Measurements from ENCODE around the gene RFFL.

Gene RFFL

DNA sequence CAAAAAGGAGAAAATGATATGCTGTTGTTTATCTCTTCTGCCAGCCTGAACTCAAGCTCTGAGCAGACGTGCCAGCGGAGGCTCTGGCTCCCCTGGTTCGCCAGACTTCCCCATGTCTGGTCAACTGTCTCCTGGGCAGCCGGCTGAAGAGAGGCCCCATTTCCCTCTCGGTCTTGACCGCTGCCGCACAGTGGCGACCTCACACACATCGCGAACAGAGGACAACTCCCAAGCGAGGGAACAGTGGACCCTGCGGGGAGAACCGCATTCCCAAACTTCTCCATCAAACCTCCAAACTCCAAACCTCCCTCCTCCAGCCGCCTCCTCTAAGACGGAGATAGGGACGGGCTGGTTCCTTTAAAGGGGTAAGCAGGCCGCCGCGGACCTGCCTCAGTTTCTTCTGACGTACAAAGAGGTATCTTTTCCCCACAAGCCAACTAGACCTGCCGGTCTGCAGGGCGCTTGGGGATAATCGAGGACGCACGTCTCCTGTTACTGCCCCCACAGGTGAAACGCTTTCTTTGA is 24.9 kb upstream of the RFFL start:
- H3K9me3 Mint-ChIP-seq = no peaks in the 10 kb centered on the region
- H3K4me1 Mint-ChIP-seq (ENCODE audit: low read depth) = peaks cover 35% of the 10 kb centered on the region
- H3K27me3 Mint-ChIP-seq = no peaks in the 10 kb centered on the region
- H3K4me3 Mint-ChIP-seq = peak overlapping the region; percentile 86
- peak overlapping the region; percentile 95 for H3K27ac Mint-ChIP-seq
- intact Hi-C loops (cut with micrococcal nuclease) = loop anchor here (1.0 to 5.0 kb wide), 2 partner anchors 25 to 36 kb away; partner anchors contain the start of gene RFFL
- peaks cover 15% of the 10 kb centered on the region for H3K36me3 Mint-ChIP-seq (ENCODE audit: low read depth)

DNA sequence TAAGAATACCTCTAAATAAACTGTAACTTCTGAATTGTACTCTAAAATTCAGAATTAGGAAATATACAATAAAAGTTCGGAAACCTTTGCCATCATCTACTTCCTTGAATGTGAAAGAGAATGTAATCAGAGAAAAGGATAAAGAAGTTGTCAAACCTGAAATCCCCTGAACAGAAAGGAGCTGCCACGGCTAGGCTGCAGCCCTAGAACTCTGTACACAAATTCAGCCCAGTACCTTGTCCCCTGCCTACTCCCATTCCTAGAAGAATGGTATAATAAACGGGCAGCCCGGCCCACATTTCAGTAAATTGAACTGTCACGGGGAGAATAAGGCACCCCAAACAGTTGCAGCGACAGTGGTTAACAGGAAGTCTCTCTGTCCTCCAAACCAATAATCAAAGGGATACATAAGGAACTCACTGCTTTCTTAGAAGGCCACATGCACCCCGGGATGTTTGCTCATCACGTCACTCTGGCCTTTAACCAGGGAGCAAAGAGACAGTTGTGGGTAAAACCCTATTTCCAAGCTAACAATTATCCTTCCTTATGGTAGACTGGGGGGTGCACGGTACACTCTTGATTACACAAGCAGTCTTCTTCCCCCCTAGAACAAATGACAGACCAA is 24.3 kb upstream of the RFFL start:
- no peaks in the 10 kb centered on the region for H3K9me3 Mint-ChIP-seq
- intact Hi-C loops (cut with micrococcal nuclease) = loop anchor here (1.0 to 5.0 kb wide), 2 partner anchors 25 to 36 kb away; partner anchors contain the start of gene RFFL

DNA sequence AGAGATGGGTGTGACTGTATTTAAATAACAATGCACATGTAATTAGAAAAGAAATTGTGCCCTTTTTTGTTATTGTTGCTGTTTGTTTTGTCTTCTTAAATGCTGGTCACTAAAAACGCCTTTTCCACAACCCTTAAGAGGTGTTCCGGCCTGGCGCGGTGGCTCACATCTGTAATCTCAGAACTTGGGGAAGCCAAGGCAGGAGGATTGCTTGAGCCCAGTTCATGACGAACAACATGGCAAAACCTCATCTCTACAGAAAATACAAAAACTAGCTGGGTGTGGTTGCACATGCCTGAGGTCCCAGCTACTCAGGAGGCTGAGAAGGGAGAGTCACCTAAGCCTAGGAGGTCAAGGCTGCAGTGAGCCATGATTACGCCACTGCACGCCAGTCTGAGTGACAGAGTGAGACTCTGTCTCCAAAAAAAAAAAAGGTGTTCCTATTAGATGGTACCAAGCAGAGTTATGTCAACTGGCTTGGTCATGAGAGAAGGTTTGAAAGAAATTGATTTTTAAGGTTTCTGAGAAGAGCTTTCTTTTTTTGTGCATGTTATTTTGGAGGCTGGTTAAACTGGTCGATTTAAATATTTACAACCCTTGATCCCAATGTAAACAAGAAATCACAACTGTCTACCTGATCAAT is 23.5 kb upstream of the RFFL start:
- H3K36me3 Mint-ChIP-seq (ENCODE audit: low read depth) = peaks cover 16% of the 10 kb centered on the region
- peak overlapping the region; percentile 95 for H3K27ac Mint-ChIP-seq
- no peaks in the 10 kb centered on the region for H3K9me3 Mint-ChIP-seq
- peak overlapping the region; percentile 86 for H3K4me3 Mint-ChIP-seq
- H3K4me1 Mint-ChIP-seq (ENCODE audit: low read depth) = peaks cover 43% of the 10 kb centered on the region
- no peaks in the 10 kb centered on the region for H3K27me3 Mint-ChIP-seq
- intact Hi-C loops (cut with micrococcal nuclease) = loop anchor here (5.0 kb wide), 1 partner anchor 35 kb away; no protein-coding TSS in a partner anchor

More for the DNA sequence above, 24.3 kb upstream of the RFFL start:
- Mint-ChIP-seq H3K4me1 (ENCODE audit: low read depth) (peaks cover 35% of the 10 kb centered on the region), H3K4me3 (peak overlapping the region; percentile 86), H3K27ac (peak overlapping the region; percentile 95), H3K27me3 (no peaks in the 10 kb centered on the region), H3K36me3 (ENCODE audit: low read depth) (peaks cover 16% of the 10 kb centered on the region)

DNA sequence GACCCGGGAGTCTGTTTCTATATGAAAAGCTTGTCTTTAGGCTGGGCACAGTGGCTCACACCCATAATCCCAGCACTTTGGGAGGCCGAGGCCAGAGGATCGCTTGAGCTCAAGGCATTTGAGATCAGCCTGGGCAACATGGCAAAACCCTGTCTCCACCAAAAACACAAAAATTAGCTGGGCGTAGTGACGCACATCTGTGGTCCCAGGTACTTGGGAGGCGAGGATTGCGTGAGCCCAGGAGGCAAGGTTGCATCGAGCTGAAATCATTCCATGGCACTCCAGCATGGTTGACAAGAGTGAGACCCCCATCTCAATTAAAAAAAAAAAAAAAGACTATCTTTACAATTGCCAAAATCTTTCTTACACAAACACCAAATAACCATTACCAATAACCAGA is 22.7 kb upstream of the RFFL start:
- peaks cover 16% of the 10 kb centered on the region for H3K36me3 Mint-ChIP-seq (ENCODE audit: low read depth)
- H3K9me3 Mint-ChIP-seq = no peaks in the 10 kb centered on the region
- H3K4me3 Mint-ChIP-seq = no peak overlapping the region
- H3K27me3 Mint-ChIP-seq = no peaks in the 10 kb centered on the region
- H3K4me1 Mint-ChIP-seq (ENCODE audit: low read depth) = peaks cover 46% of the 10 kb centered on the region
- intact Hi-C loops (cut with micrococcal nuclease) = loop anchor here (5.0 kb wide), 1 partner anchor 34 kb away; no protein-coding TSS in a partner anchor
- no peak overlapping the region for H3K27ac Mint-ChIP-seq

DNA sequence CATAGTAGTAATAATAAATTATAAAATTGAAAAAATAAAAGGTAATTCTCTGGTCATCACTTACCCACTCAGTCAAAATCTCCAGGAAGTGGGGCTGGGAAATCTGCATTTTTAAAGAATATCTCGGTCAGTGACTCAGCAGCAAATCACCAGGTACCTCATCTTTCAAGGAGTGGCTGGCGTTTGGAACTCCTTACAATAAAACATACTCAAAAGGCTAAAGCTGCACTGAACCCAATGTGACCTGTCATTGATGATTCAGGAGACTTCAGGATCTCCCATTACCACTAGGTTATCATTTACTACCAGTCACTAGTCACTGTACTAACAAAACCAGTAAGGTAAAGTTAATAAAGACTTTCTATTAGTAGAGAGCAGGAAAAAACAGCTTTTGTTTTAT is 21.5 kb upstream of the RFFL start:
- Mint-ChIP-seq H3K9me3 (no peaks in the 10 kb centered on the region), H3K4me1 (ENCODE audit: low read depth) (peaks cover 54% of the 10 kb centered on the region), H3K4me3 (no peak overlapping the region), H3K27me3 (no peaks in the 10 kb centered on the region), H3K27ac (no peak overlapping the region), H3K36me3 (ENCODE audit: low read depth) (peaks cover 16% of the 10 kb centered on the region)
- intact Hi-C loops (cut with micrococcal nuclease) = loop anchor here (5.0 kb wide), 1 partner anchor 33 kb away; no protein-coding TSS in a partner anchor

DNA sequence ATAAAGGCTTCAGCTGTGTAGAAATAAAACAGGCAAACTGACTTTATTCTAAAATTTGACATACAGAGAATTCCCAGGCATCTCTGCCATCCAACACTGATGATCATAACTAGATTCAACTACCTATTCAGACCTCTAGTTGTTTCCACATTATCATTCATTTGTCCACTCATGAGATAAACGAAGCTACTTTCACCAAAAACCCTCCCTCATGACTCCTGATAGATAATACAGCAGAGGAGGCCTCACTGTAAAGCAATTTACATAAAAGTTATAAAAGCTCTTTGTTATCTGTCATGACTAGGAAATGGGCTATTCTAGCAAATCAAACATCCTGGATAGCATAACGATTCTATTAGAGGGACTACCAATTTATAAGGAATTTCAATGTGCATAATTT is 19.6 kb upstream of the RFFL start:
- no peak overlapping the region for H3K4me3 Mint-ChIP-seq
- H3K9me3 Mint-ChIP-seq = no peaks in the 10 kb centered on the region
- peaks cover 10% of the 10 kb centered on the region for H3K36me3 Mint-ChIP-seq (ENCODE audit: low read depth)
- no peak overlapping the region for H3K27ac Mint-ChIP-seq
- H3K4me1 Mint-ChIP-seq (ENCODE audit: low read depth) = peaks cover 53% of the 10 kb centered on the region
- no peaks in the 10 kb centered on the region for H3K27me3 Mint-ChIP-seq
- intact Hi-C loops (cut with micrococcal nuclease) = no loop called here

DNA sequence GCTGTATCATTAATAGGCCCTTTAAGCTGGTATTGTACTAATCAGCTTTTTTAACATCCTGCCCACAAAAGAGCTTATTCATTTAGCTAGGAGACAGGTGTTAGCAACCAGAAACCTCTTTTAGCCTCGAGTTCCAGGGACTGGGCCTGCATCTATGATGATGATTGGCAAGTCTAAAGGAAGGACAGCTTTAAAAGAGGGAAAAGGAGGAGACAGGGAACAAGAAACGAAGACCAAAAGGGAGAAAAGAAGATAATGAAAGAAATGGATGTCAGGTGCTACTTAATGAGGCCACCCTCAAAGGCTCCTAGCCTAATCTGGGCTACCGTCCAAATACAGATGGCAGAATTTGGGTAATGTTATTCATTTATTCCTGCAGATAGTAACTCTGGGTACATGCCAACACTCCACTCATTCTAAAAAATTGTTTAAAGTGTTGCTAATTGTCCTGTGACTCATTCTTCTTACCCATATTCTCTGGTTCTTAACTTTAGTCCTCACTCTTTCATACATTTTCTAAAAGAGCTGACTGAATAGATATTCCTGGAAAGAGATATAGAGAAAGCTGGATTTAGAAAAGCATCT is 18.7 kb upstream of the RFFL start:
- intact Hi-C loops (cut with micrococcal nuclease) = no loop called here
- Mint-ChIP-seq H3K27me3 (no peaks in the 10 kb centered on the region), H3K27ac (peak overlapping the region; percentile 10), H3K4me3 (no peak overlapping the region), H3K4me1 (ENCODE audit: low read depth) (peaks cover 51% of the 10 kb centered on the region), H3K36me3 (ENCODE audit: low read depth) (peaks cover 8% of the 10 kb centered on the region), H3K9me3 (no peaks in the 10 kb centered on the region)

DNA sequence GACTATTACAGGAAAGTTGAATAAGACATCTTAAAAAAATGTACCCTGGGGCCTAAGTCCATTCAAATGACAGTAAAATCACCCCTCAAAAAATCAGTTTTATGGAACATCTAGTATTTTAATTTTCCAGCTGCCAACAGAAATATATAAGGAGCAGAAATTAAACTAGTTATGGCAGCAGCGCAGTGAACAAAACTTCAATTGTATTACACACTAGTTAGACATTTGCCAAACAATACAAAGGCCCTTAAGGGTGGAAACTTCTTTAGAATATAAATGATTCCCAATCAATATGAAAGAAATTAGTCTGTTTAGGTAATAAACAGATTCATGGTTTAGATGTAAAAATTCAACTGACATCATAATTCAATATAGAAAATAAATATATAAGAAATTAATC is 18.1 kb upstream of the RFFL start:
- peaks cover 8% of the 10 kb centered on the region for H3K36me3 Mint-ChIP-seq (ENCODE audit: low read depth)
- H3K9me3 Mint-ChIP-seq = no peaks in the 10 kb centered on the region
- H3K4me3 Mint-ChIP-seq = no peak overlapping the region
- intact Hi-C loops (cut with micrococcal nuclease) = no loop called here
- H3K27me3 Mint-ChIP-seq = no peaks in the 10 kb centered on the region
- H3K4me1 Mint-ChIP-seq (ENCODE audit: low read depth) = peaks cover 46% of the 10 kb centered on the region
- peak overlapping the region; percentile 10 for H3K27ac Mint-ChIP-seq

DNA sequence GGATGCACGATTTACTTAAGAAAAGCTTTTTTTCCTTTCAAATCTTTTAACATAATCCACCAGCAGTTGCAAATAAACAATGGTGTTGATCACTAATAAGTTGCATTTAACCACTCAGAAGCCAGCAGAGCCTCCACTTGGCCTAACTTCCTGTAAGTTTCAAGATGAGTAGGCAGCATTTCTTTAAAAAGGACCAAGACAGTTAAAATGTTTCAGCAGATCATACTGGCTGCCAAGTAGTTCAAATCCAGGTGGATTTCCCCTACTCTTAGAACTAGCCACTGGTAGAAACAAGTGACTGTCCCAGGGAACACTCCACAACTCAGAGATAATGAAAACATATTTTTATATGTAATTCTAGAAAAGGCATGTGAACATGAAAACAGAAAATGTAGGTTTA is 17.0 kb upstream of the RFFL start:
- H3K4me3 Mint-ChIP-seq = no peak overlapping the region
- intact Hi-C loops (cut with micrococcal nuclease) = no loop called here
- H3K4me1 Mint-ChIP-seq (ENCODE audit: low read depth) = peaks cover 37% of the 10 kb centered on the region
- no peaks in the 10 kb centered on the region for H3K27me3 Mint-ChIP-seq
- H3K9me3 Mint-ChIP-seq = no peaks in the 10 kb centered on the region
- peak overlapping the region; percentile 4 for H3K27ac Mint-ChIP-seq
- peaks cover 8% of the 10 kb centered on the region for H3K36me3 Mint-ChIP-seq (ENCODE audit: low read depth)

DNA sequence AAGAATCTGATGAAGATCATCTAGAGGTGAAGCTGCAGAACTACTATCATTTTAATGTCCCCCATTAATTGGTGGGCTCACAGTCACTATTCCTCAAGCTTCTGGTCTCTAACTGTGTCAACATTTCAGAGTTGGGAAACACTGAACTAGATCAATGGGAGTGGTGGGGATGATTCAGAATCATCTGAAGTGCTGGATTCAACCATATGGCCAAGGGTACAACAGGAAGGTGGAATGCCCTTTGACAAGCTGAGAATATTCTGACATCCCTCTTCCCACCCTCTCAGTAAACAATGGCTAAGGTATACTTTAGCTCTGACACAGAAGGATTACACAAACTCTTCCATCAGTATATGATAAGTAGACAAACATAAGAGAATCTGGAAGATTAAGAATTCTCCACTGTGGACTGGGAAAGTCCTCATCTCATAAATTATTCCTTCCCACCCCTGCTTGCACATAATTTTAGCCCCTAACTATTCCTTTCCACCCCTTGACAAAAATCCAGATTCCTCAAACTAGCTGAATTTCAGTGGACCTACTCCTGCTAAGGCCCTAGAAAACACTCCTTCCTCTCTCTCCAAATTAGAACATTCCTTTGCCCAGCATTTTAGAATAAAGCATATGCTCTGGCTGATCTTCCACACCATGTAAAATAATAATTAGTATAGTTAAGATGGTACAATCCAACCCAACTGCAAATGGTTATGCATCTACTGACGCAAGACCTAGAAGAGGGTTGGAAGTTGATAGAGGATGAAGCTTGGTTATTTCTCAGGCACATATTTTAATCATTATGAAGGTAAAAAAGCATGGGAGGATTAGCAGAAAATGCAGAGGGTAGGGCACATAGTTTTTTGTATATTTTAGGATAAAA is 16.3 kb upstream of the RFFL start:
- Mint-ChIP-seq H3K36me3 (ENCODE audit: low read depth) (peaks cover 8% of the 10 kb centered on the region), H3K4me1 (ENCODE audit: low read depth) (peaks cover 42% of the 10 kb centered on the region), H3K27me3 (no peaks in the 10 kb centered on the region), H3K4me3 (no peak overlapping the region), H3K27ac (peak overlapping the region; percentile 4), H3K9me3 (no peaks in the 10 kb centered on the region)
- intact Hi-C loops (cut with micrococcal nuclease) = loop anchor here (5.0 kb wide), 1 partner anchor 42 kb away; no protein-coding TSS in a partner anchor

DNA sequence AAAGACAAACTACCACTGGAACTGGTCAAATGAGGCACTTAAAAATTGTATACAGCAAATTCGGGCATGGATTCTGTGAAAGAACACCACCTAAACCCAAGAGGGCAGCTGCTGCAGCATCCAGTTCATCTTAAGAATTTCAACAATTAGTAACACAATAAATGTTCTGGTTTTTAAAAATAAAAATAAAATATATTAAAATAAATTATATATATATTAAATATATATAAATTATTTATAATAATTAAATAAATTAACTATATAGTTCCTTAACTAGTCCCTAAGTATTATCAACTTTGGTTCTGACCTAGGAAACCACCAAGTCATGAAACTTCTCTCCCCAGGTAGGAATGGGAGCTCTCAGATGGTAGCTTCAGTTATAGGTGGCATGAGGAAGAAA is 13.4 kb upstream of the RFFL start:
- H3K4me1 Mint-ChIP-seq (ENCODE audit: low read depth) = peaks cover 57% of the 10 kb centered on the region

DNA sequence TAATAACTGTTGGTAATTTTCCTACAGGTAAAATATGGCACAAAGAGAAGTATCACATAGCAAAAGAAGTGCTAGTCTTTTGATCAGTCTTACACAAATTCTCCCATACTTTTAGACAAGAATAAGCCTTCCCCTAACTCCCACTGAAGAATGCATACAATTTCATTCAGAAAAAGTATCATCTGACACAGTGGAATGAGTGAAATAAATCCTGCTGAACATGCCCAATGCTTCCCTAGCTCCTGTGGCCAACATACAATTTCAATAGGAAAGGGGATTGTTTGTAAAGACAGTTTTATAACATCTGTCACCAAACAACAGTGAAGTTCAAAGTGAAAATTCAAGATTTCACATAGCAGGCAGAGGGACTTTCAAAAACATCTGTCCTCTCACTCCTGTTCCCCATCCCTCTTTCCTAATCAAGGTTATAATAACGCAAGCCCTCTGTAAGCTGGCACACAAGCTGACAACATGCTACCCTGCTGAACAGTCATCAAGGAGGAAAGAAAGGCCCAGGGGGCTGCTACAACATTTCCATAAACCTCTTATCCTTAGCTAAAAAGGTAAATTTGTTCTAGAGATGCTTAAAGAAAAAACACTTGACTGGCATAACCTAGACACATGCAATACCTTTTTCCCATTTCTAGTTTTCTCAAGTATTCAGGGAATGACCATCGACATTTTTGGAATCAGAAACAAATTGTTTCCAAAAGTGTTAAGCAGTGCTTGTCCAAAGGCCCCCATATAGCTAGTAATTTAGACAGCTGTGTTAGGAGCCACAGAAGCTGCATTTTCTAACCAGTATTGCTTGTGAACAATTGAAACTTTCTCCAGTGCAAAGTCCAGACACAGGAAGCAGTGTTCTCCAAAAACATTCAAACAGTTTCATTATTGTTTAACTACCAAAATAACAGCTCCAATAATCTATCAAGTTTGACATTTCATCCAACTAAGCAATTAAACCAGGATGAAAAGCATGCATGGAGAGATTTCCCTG is 11.5 kb upstream of the RFFL start:
- intact Hi-C loops (cut with micrococcal nuclease) = loop anchor here (5.0 kb wide), 1 partner anchor 38 kb away; no protein-coding TSS in a partner anchor
- Mint-ChIP-seq H3K27me3 (no peaks in the 10 kb centered on the region), H3K4me3 (no peak overlapping the region), H3K27ac (no peak overlapping the region), H3K36me3 (ENCODE audit: low read depth) (peaks cover 6% of the 10 kb centered on the region), H3K9me3 (no peaks in the 10 kb centered on the region), H3K4me1 (ENCODE audit: low read depth) (peaks cover 48% of the 10 kb centered on the region)

More for the DNA sequence above, 13.4 kb upstream of the RFFL start:
- Mint-ChIP-seq H3K4me3 (no peak overlapping the region), H3K9me3 (no peaks in the 10 kb centered on the region), H3K36me3 (ENCODE audit: low read depth) (no peaks in the 10 kb centered on the region), H3K27me3 (no peaks in the 10 kb centered on the region), H3K27ac (no peak overlapping the region)
- intact Hi-C loops (cut with micrococcal nuclease) = loop anchor here (5.0 kb wide), 1 partner anchor 40 kb away; no protein-coding TSS in a partner anchor

Measured in dendritic cell treated with granulocyte-macrophage colony-stimulating factor and Interleukin-4, amounts not matched to agents 40 ng/mL and 50 ng/mL, for 4 days (primary cell).